ENCODE measurements around the gene RAPGEF6. TPM values are rescaled to one million over a fixed set of nuclear protein-coding genes. Genes with fewer than 3 reads are reported as not detected.

The RAPGEF6 gene
- total RNA-seq, 1 experiment from 2014 or later: 25.0 TPM

DNA sequence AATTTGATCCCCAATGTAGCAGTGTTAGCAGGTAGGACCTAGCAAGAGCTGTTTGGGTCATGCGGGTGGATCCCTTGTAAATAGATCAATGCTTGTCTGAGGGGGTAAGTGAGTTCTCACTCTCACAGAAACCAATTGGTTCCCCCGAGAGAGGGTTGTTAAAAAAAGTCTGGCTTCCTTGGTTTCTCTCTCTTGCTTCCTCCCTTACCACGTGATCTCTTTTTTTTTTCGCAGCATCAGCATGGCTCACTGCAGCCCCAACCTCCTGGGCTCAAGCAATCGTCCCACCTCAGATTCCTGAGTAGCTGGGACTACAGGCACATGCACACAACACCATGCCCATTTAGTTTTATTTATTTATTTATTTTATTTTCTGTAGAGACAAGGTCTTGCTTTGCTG lies 26.4 kb downstream of the RAPGEF6 start:
- Histone ChIP-seq H3K36me3 (ENCODE audit: control insufficient read depth, insufficient read depth, low read length) (peaks cover 3% of the 10 kb centered on the region; the same call in 1 of the 2 replicates), H3K27me3 (ENCODE audit: control insufficient read depth, insufficient read depth, low read length) (no peaks in the 10 kb centered on the region), H3K4me1 (ENCODE audit: control insufficient read depth, insufficient read depth, low read length) (peaks cover 25% of the 10 kb centered on the region), H3K27ac (ENCODE audit: low read length) (no peak overlapping the region), H3K9me3 (ENCODE audit: control insufficient read depth, insufficient read depth, low read depth, low read length) (no peaks in the 10 kb centered on the region), H3K4me3 (ENCODE audit: low read depth in 2 of 2, low read length in 2 of 2) (no peak overlapping the region)
- ATAC-seq (no peak), DNase-seq (ENCODE audit: low read depth, low spot score) (no peak)
- no TSS peak for BruUV-seq (replicated peaks)
- TF ChIP-seq POLR2AphosphoS5 (IDR thresholded peaks at IDR 0.05; ENCODE audit: low read depth, low read length) (no peak), SIN3A (IDR thresholded peaks at IDR 0.05; ENCODE audit: borderline replicate concordance, insufficient read depth, low read depth, low read length) (no peak), REST (IDR thresholded peaks at IDR 0.05; ENCODE audit: insufficient read depth in 1 of 2, low read depth in 2 of 2, low read length in 1 of 2) (no peak), TCF7L2 (IDR thresholded peaks at IDR 0.05; ENCODE audit: low read depth, low read length) (no peak)
- TF ChIP-seq, protein P1, sequence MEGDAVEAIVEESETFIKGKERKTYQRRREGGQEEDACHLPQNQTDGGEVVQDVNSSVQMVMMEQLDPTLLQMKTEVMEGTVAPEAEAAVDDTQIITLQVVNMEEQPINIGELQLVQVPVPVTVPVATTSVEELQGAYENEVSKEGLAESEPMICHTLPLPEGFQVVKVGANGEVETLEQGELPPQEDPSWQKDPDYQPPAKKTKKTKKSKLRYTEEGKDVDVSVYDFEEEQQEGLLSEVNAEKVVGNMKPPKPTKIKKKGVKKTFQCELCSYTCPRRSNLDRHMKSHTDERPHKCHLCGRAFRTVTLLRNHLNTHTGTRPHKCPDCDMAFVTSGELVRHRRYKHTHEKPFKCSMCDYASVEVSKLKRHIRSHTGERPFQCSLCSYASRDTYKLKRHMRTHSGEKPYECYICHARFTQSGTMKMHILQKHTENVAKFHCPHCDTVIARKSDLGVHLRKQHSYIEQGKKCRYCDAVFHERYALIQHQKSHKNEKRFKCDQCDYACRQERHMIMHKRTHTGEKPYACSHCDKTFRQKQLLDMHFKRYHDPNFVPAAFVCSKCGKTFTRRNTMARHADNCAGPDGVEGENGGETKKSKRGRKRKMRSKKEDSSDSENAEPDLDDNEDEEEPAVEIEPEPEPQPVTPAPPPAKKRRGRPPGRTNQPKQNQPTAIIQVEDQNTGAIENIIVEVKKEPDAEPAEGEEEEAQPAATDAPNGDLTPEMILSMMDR (IDR thresholded peaks at IDR 0.05): no peak
- ChIA-PET POLR2A (no interaction called here), CTCF (no interaction called here)
- intact Hi-C loops (cut with micrococcal nuclease; ENCODE audit: unreplicated experiment): no loop called here
- in situ Hi-C loops (cut with HindIII; ENCODE audit: low pct_unique_long_range_greater_than_20kb, low sequenced_read_pairs): no loop called here

DNA sequence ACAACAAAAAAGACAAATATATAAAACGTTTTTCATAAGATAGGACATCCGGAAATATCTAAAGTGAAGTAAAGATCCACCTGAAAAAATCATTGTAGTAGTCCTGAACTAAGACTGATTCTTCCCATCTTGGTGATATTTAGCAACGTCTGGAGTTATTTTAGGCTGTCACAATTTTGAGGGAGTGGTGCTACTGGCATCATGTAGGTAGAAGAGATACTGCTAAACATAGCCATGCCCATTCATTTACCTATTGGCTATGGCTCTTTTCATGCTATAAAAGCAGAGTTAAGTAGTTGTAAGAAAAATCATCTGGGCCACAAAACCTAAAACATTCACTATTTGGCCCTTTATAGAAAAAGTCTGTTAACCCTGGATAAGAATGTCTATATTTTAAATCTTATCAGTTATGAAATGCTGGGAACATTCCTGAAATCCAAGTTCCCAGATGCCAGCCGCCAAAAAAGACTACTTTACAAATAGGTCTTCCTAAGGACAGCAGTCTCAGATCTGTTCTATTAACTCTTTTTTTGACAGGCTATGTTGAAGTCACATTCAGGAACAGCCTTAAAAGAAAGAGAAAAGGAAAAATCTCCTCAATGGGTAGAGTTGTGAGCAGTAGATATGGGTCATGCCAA lies 27.0 kb downstream of the RAPGEF6 start:
- Histone ChIP-seq H3K36me3 (ENCODE audit: control insufficient read depth, insufficient read depth, low read length) (peaks cover 3% of the 10 kb centered on the region; the same call in 1 of the 2 replicates), H3K27ac (ENCODE audit: low read length) (no peak overlapping the region), H3K4me3 (ENCODE audit: low read depth in 2 of 2, low read length in 2 of 2) (no peak overlapping the region), H3K9me3 (ENCODE audit: control insufficient read depth, insufficient read depth, low read depth, low read length) (no peaks in the 10 kb centered on the region), H3K27me3 (ENCODE audit: control insufficient read depth, insufficient read depth, low read length) (no peaks in the 10 kb centered on the region), H3K4me1 (ENCODE audit: control insufficient read depth, insufficient read depth, low read length) (peaks cover 25% of the 10 kb centered on the region)
- DNase-seq (ENCODE audit: low read depth, low spot score) (no peak), ATAC-seq (no peak)
- in situ Hi-C loops (cut with HindIII; ENCODE audit: low pct_unique_long_range_greater_than_20kb, low sequenced_read_pairs): no loop called here
- intact Hi-C loops (cut with micrococcal nuclease; ENCODE audit: unreplicated experiment): no loop called here
- POLR2A ChIA-PET: no interaction called here
- no peak for TF ChIP-seq POLR2AphosphoS5 (IDR thresholded peaks at IDR 0.05; ENCODE audit: low read depth, low read length)
- no peak for TF ChIP-seq TCF7L2 (IDR thresholded peaks at IDR 0.05; ENCODE audit: low read depth, low read length)
- TF ChIP-seq SIN3A (IDR thresholded peaks at IDR 0.05; ENCODE audit: borderline replicate concordance, insufficient read depth, low read depth, low read length): no peak
- TF ChIP-seq, protein P1 (IDR thresholded peaks at IDR 0.05): no peak
- no peak for TF ChIP-seq REST (IDR thresholded peaks at IDR 0.05; ENCODE audit: insufficient read depth in 1 of 2, low read depth in 2 of 2, low read length in 1 of 2)
- no TSS peak for BruUV-seq (replicated peaks)
- CTCF ChIA-PET: no interaction called here
